ENCODE data around the gene TERT.

TERT gene

GRCh38 chr5:1219098-1219767 lies 75.6 kb downstream of the TERT start:
- DNase-seq (ENCODE audit: low spot score), result no peak

- DNase-seq (ENCODE audit: low spot score), result no peak
Observed at GRCh38 chr5:1218351-1219080, 76.4 kb downstream of the TERT start.

GRCh38 chr5:1217596-1218206 lies 77.2 kb downstream of the TERT start:
- DNase-seq (ENCODE audit: low spot score), result no peak

GRCh38 chr5:1216918-1217295 lies 78.0 kb downstream of the TERT start:
- no peak for DNase-seq (ENCODE audit: low spot score)

- no peak for DNase-seq (ENCODE audit: low spot score)
Observed at GRCh38 chr5:1216211-1216917, 78.5 kb downstream of the TERT start.

GRCh38 chr5:1215320-1216096 lies 79.4 kb downstream of the TERT start:
- DNase-seq (ENCODE audit: low spot score), result no peak

- no peak for DNase-seq (ENCODE audit: low spot score)
Observed at GRCh38 chr5:1214936-1215220, 80.0 kb downstream of the TERT start.

GRCh38 chr5:1214163-1214935 lies 80.5 kb downstream of the TERT start:
- DNase-seq (ENCODE audit: low spot score), result no peak

GRCh38 chr5:1213508-1214162 lies 81.2 kb downstream of the TERT start:
- DNase-seq (ENCODE audit: low spot score), result no peak

- DNase-seq (ENCODE audit: low spot score), result no peak
Observed at GRCh38 chr5:1212881-1213280, 82.0 kb downstream of the TERT start.

- DNase-seq (ENCODE audit: low spot score), result no peak
Observed at GRCh38 chr5:1212271-1212670, 82.6 kb downstream of the TERT start.

- DNase-seq (ENCODE audit: low spot score), result no peak
Observed at GRCh38 chr5:1211701-1212100, 83.2 kb downstream of the TERT start.

- DNase-seq (ENCODE audit: low spot score), result no peak
Observed at GRCh38 chr5:1210832-1211251, 84.0 kb downstream of the TERT start.

- DNase-seq (ENCODE audit: low spot score), result no peak
Observed at GRCh38 chr5:1209896-1210776, 84.7 kb downstream of the TERT start.

- DNase-seq (ENCODE audit: low spot score), result no peak
Observed at GRCh38 chr5:1209489-1209852, 85.4 kb downstream of the TERT start.

GRCh38 chr5:1208743-1209488 lies 86.0 kb downstream of the TERT start:
- DNase-seq (ENCODE audit: low spot score), result peak; percentile 68

- no peak for DNase-seq (ENCODE audit: low spot score)
Observed at GRCh38 chr5:1208221-1208742, 86.6 kb downstream of the TERT start.

GRCh38 chr5:1207555-1207954 lies 87.3 kb downstream of the TERT start:
- DNase-seq (ENCODE audit: low spot score), result no peak
